ENCODE data around the gene APOBEC3C.
A peak's percentile ranks its signal among the peaks of the same experiment; 100 is the strongest.
"Not testable (repeated sequence)": the region's sequence is repeated elsewhere in the genome, so short reads cannot be mapped to it uniquely, and the experiment has no call there.

Gene APOBEC3C

DNA sequence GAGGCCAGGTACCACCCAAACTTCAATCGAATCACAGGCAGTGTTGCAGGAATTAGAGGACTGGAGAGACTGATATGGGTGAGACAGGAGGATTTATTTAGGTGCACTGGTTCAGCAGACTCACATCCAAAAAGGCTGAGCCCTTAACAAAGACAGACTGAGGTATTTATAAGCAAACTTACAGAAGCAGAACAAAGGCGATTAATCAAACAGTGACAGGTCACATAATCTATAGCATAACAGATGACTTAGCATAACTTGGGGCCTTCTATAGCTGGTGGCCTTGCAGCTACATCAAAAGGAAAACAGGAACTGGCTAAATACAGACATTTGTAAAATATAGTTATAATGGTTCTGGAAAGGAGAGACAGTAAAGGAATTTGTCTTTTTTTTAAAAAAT lies 29.8 kb upstream of the APOBEC3C start:
- no peak for DNase-seq

DNA sequence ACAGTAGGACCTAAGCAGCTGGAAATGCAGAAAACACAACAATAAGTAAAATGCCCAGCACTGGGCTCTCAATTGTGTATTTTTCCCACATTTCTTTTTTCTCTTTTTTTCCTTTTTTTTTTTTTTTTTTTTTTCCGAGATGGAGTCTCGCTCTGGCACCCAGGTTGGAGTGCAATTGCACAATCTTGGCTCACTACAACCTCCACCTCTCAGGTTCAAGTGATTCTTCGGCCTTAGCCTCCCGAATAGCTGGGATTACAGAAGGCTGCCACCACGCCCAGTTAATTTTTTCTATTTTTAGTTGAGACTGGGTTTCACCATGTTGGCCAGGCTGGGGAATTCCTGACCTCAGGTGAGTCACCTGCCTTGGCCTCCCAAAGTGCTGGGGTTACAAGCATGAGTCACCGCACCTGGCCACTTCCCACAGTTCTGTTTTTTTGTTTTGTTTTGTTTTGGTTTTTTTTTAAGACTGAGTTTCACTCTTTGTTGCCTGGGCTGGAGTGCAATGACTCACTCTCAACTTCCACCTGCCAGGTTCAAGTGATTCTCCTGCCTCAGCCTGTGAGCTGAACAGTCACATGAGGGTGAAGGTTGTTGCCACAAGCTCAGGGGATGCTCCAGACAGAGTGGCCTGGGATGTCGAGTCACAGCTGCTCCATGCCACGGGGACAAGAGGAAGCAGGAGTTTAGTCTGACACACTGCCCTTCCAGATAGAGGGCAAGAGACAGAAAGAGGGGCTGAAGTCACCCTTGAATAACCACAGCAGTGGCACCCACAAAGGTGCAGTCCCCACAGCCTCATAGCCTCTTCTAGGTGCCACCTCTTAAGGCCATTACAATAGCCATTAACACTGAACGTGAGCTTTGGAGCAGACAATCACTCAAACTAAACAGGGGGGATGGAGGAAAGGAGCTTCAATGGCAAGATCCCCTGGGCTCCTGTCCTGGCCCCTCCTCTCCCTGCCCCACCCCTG lies 29.0 kb upstream of the APOBEC3C start:
- DNase-seq = peak; percentile 78

DNA sequence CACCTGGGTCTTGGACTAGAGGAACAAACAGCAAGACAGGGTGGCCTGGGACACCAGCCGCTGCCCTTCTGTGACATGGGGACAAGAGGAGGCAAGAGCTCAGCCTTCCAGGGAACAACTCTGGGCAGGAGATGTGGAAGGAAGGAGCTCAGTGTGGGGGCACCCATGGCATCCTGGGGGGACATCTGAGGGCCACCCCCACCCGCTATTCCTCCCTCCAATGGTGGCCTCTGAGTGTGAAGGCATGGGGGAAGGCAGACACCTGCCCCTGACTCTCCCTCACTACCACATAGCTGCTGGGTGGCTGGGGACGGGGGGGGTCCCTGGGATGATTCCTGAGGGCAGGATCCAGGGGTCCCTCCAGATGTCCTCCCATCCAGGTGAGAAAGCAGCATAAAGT lies 27.4 kb upstream of the APOBEC3C start:
- DNase-seq = no peak

DNA sequence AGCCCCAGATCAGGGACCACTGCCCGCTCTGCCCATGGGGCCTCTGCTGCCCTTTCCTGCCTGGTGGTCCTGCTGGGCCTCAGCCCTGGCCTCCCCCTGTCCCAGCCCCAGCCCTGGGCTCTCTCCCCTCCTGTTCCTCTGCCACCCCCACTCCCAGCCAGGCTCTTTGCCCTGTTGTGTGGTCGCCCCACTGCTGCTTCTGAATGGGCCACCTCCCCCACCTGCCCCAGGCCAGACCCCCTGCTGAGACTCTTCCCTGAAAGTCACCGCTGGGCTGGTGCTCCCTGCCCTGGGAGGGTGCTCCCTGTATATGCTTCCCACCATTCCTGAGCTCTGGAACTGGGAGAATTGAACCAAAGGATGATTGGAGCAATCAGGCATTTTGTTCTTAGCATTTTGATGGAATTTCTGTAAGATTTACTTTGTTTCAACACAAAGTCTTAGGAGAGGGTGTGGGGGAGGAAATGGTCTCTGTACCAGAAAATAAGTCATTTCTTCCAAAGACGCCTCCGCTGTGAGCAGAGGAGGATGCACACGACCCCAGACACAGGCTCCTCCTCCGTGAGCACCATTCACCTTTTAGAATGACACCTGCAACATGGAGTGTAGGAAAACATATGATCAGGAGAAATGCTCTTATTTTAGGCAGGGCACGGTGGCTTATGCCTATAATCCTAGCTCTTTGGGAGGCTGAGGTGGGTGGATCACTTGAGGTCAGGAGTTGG lies 26.7 kb upstream of the APOBEC3C start:
- no peak for DNase-seq

DNA sequence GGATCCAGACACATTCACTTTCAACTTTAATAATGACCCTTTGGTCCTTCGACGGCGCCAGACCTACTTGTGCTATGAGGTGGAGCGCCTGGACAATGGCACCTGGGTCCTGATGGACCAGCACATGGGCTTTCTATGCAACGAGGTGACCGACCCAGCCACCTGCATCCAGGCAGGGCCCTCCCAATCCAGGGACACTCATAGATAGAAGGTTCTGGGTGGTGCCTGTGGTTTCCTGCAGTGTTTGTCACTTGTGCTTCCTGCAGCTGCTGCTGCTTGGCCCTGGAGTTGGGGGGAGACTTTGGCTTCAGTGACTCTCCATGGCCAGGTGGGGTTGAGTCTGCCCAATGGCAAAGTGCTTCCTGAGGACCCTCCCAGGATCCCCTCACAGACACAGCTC lies 24.6 kb upstream of the APOBEC3C start:
- no peak for DNase-seq

DNA sequence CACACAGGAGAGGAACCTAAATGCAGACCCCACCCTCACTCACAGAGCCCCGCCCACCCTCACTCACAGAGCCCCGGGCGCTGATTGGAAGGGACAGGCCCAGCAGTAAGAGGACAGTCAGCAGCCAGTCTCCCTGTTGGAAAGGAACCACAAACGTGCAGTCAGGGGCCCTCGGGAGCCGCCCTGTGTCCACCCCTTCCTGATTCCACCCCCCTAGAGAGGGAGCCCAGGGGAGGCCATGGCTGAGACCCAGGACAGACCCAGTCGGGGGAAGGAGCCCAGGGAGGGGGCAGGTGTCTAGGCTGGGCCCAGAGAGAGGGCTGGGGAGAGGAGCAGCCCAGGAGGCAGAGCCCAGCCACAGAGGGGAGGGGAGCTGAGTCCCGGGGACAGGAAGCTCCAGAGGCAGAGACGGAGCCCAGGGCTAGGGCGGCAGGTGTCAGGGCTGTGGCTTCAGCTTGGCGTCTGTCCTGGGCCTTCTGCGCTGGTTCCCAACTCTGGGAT lies 21.1 kb upstream of the APOBEC3C start:
- not testable (repeated sequence) for DNase-seq

DNA sequence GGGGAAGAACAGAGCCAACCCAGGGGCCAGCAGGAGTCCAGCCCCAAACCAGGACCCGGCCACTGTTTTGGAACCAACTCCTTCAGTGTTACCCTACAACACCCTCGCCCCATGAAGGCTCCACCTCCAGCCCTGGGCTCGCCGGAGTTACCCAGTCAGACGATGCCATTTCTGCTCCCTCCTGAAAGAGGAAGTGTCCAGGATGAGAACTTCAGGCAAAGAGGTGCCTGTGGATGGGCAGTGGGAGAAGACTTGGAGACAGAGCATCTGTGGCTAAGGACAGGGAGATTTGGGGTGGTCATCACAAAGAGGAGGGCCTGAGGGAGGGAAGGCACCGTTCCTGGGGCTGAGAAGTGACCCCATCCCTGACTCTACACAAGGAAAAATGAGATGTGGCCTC lies 18.0 kb upstream of the APOBEC3C start:
- DNase-seq = no peak

DNA sequence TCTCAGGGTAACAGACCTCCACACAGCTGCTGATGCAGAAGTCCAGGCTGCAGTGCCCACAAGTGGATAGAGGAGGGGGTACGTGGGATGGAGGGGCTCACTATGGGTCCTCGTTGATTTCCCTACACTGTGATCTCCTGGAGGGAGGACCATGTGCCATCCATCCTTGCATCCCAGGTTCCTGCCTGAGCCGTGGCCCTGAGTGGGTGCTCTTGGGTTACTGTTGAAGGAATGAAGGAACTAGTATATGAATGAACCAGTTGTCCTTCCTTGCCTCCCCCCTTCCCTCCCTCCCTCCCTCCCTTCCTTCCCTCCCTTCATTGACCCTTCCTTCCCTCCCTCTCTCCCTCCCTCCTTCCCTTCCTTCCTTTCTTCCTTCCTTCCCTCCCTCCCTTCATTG lies 16.5 kb upstream of the APOBEC3C start:
- DNase-seq = no peak

DNA sequence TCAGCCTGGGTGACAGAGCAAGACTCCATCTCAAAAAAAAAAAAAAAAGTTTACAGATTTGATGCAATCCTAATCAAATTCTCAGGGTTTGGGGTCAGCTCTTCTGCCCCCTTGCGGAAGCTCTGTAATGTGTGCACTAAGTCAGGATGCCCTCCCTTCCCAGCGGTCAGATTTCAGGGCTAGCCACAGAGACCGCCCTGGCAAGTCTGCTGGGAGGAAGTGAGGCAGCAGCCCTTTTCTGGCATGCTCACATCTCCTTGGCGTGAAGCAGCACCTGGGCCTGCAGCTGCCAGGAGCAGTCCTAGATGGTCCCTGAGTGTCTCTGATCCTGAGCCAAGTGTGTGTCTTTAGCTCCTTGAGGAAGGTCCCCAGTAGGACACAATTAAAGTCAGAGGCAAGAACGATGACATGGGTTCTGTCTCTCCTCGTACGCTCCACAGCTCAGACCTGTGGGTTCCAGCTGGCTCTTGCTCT lies 10.9 kb upstream of the APOBEC3C start:
- DNase-seq = peak; percentile 65 to 71

DNA sequence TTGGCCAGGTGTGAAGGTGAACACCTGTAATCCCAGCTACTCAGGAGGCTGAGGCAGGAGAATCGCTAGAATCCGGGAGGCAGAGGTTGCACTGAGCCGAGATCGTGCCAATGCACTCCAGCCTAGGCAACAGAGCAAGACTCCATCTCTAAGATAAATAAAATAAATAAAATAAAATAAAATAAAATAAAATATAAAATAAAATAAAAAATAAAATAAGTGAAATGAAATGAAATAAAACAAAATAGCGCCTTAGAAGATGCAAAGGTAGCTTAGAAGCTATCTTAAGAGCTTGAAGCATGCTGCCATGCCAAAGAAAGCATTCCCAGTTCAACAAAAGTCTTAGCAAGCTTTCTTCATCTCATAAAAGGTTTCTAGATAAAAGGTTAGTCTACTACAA lies 6.9 kb upstream of the APOBEC3C start:
- no peak for DNase-seq

DNA sequence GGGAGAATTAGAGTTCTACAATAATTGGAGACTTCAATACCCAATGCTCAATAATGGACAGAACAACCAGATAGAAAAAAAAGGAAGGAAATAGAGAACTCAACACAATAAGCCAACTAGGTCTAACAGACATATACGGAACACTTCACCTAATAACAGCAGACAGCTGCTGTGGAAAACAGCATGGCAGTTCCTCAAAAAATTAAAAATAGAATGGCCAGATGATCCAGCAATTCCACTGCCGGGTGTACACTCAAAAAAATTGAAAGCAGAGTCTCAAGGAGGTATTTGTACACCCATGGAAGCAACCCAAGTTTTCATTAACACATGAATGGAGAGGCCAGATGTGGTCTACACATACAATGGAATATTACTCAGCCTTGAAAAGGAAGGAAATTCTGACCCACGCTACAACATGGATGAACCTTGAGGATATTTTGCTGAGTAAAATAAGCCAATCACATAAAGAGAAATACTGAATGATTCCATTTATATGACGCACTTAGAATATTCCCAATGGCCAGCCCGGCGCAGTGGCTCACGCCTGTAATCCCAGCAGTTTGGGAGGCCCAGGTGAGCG lies 5.7 kb upstream of the APOBEC3C start:
- not testable (repeated sequence) for DNase-seq

DNA sequence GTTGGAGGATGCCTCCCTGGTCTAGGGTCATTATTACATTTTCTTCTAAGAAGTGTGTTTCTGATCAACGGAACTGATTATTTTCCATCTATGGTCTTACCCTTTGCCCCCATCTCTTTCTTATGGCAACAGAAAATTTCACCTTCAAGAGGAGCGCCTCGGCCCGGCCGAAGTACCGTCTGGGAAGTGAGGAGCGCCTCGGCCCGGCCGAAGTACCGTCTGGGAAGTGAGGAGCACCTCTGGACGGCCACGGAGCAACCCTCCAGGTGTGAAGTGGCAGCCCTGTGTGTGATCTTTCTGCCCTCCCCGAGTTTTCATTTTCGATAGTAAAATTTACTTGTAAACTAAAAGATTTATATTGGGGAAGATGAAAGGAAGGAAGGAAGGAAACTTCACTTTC lies 3.1 kb upstream of the APOBEC3C start:
- DNase-seq = no peak

DNA sequence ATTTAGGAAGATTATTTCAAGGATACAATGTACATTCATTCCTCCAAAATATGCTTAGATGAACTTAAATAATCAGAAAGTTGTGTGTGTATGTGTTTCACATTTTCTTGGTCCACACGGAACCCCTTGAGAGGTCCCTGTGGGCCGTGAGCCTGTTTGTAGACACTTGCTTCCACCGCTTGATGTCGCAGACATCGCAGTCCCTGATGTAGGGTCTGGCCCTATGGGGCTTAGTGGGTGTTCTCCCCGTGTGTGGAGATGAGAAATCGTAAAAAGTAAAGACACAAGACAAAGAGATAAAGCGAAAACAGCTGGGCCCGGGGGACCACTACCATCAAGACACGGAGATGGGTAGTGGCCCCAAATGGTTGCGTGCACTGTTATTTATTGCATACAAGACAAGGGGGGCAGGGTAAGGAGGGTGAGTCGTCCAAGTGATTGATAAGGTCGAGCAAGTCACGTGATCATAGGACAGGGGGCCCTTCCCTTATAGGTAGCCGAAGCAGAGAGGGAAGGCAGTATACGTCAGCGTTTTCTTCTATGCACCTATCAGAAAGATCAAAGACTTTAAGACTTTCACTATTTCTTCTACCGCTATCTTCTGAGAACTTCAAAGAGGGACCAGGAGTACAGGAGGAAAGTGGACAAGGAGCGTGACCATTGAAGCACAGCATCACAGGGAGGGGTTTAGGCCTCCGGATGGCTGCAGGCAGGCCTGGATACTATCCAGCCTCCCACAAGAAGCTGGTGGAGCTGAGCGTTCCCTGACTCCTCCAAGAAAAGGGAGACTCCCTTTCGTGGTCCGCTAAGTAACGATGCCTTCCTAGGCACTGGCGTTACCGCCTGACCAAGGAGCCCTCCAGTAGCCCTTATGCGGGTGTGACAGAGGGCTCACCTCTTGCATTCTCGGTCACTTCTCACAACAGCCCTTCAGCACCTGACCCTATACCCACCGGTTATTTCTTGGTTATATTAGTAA lies 1.2 kb upstream of the APOBEC3C start:
- DNase-seq = no peak

DNA sequence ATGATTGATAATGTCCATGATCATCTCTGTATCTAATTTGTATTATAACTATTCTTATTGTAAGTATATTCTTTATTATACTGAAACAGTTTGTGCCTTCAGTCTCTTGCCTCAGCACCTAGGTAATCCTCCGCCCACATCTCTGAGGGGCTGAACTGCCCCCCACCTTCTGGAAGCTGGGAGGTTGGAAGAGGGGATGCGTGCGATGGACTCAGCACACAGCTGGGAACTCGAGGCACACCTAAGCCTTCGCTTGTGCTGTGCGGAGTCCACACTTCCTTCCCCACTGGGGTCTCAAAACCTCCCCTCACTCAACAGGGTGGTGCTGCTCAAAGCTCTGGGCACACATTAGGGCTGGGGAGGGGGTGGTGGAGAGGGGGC lies 506 bp upstream of the APOBEC3C start:
- DNase-seq = not testable (repeated sequence)

DNA sequence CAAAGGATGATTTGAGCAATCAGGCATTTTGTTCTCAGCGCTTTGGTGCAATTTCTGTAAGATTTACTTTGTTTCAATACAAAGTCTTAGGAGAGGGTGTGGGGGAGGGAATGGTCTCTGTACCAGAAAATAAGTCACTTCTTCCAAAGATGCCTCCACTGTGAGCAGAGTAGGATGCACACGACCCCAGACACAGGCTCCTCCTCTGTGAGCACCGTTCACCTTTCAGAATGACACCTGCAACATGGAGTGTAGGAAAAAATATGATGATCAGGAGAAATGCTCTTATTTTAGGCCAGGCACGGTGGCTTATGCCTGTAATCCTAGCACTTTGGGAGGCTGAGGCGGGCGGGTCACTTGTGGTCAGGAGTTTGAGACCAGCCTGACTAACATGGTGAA lies 665 bp downstream of the APOBEC3C start:
- peak in 1 of 2 donors; percentile 7 for DNase-seq

DNA sequence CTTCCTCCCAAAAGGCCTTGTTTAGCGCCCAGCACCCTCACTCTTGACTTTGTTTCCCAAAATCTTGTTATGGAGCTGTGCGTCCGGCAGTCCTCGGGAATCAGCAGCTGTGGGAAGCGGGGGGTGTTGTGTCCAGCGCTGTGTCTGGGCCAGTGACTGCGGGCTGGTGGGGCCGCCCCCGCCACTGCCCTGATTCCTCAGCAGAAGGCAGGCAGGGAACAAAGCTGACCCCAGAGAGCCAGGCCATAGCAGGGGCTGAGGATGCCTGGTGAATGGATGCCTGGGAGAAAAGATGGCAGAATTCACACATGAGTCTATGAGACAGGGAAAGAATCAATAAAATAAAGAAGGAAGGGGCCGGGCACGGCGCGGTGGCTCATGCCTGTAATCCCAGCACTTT lies 2.5 kb downstream of the APOBEC3C start:
- DNase-seq = no peak

DNA sequence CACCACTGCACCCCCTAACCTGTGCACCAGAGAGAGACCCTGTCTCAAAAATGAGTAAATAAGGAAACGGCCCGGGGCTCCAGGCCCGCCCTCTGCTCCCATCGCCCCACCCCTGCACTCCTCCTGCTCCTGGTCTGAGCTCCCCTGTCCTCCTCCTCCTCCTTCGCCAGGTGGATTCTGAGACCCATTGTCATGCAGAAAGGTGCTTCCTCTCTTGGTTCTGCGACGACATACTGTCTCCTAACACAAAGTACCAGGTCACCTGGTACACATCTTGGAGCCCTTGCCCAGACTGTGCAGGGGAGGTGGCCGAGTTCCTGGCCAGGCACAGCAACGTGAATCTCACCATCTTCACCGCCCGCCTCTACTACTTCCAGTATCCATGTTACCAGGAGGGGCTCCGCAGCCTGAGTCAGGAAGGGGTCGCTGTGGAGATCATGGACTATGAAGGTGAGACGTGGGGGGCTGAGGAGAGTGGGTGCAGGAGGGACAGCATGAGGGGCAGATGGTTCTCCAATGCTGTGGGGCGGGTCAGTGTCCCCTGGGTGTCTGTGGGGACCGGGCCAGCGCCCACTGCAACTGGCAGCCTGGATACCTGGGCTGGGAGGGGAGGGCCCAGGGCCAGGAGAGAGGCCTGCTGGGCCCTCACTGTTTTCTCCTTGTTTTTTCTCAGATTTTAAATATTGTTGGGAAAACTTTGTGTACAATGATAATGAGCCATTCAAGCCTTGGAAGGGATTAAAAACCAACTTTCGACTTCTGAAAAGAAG lies 3.7 kb downstream of the APOBEC3C start:
- no peak for DNase-seq

DNA sequence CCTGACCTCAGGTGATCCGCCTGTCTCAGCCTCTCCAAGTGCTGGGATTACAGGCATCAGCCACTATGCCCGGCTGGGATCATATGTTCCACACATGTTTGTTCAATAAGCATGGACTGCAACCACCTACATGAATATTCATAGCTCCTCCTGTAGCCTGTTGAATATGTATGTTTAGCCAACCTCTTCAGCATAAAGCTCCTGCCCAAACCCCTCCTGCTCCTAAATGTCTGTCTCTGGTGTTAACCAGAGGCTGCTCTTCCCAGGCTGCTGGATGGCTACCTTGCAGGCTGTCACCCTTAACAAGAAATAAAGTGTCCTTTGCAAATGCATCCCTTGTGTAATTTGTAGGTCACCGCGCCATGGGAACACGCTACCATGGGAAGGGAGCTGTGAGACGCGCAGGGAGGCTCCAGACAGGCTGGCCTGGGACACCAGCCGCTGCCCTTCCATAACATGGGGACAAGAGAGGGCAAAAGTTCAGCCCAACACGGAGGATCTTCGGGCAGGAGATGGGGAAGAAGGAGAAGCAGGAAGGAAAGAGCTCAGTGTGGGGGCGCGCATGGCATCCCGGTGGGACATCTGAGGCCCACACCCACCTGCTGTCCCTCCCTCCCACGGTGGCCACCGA lies 6.1 kb downstream of the APOBEC3C start:
- DNase-seq = not testable (repeated sequence)

DNA sequence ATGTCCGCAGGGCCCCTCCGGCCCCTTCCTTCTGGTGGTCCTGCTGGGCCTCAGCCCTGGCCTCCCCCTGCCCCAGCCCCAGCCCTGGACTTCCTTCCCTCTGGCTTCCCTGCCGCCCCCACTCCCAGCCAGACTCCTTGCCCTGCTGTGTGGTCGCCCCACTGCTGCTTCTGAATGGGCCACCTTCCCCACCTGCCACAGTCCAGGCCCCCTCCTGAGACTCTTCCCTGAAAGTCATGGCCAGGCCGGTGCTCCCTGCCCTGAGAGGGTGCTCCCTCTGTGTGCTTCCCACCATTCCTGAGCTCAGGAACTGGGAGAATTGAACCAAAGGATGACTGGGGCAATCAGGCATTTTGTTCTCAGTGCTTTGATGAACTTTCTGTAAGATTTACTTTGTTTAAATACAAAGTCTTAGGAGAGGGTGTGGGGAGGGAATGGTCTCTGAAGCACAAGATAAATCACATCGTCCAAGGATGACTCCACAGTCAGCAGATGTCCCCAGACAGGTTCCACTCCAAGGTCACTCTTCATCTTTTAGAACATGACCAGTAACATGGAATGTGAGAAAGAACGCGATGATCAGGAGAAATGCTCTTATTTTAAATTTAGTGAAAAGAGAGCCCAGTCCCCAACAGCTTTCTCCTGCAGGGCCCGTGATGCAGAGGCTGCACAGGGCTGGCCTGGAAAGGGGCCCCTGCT lies 7.6 kb downstream of the APOBEC3C start:
- DNase-seq = no peak

Data from activated CD4-positive, alpha-beta T cell treated with anti-CD3 and anti-CD28 coated beads for 4 hours (primary cell).